ENCODE measurements around the gene MAT2A. TPM values are rescaled to one million over a fixed set of nuclear protein-coding genes. Genes with fewer than 3 reads are reported as not detected.

The MAT2A gene
- total and polyA plus RNA-seq, 9 of the 15 experiments (the other 6 are each of a cell fraction or from before 2014, with no cell fraction given) = 130 to 1,027 (median 240) TPM

- TF ChIP-seq, protein P1, sequence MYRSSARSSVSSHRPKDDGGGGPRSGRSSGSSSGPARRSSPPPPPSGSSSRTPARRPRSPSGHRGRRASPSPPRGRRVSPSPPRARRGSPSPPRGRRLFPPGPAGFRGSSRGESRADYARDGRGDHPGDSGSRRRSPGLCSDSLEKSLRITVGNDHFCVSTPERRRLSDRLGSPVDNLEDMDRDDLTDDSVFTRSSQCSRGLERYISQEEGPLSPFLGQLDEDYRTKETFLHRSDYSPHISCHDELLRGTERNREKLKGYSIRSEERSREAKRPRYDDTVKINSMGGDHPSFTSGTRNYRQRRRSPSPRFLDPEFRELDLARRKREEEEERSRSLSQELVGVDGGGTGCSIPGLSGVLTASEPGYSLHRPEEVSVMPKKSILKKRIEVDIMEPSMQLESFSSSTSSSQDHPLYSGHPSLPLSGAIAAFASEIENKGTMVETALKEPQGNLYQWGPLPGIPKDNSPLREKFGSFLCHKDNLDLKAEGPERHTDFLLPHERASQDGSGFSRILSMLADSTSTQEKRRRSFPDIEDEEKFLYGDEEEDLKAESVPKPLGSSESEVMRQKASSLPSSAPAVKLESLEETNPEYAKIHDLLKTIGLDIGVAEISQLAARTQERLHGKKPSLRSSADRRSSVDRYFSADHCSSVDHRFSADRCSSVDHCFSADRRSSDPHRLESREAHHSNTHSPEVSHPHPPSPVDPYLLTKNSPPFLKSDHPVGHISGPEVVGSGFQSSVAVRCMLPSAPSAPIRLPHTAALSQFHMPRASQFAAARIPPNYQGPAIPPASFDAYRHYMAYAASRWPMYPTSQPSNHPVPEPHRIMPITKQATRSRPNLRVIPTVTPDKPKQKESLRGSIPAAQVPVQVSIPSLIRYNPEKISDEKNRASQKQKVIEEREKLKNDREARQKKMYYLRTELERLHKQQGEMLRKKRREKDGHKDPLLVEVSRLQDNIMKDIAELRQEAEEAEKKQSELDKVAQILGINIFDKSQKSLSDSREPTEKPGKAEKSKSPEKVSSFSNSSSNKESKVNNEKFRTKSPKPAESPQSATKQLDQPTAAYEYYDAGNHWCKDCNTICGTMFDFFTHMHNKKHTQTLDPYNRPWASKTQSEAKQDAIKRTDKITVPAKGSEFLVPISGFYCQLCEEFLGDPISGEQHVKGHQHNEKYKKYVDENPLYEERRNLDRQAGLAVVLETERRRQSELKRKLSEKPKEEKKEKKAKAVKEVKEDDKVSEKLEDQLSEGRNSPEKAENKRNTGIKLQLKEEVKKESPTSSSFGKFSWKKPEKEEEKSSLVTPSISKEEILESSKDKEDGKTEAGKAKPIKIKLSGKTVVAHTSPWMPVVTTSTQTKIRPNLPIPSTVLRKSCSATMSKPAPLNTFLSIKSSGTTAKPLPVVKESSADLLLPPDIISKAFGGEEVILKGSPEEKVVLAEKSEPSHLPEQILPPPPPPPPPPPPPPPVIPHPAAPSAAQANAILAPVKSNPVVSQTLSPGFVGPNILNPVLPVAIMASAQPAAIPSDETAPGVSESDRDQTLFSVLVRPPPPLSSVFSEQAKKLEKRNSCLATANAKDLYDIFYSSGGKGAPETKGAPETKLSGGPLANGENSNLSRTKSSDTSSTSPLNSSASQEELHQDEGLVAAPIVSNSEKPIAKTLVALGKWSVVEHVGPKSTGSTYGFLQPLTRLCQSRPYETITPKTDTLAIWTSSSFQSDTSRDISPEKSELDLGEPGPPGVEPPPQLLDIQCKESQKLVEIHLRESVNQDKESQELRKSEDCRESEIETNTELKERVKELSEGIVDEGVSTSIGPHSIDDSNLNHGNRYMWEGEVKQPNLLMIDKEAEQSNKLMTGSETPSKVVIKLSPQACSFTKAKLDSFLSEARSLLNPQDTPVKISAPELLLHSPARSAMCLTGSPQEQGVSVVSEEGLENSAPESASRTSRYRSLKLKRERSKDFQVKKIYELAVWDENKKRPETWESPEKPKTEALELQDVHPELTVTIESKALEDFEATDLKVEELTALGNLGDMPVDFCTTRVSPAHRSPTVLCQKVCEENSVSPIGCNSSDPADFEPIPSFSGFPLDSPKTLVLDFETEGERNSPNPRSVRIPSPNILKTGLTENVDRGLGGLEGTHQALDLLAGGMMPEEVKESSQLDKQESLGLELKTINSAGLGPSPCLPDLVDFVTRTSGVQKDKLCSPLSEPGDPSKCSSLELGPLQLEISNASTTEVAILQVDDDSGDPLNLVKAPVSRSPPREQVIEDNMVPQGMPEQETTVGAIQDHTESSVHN (IDR thresholded peaks at IDR 0.05; ENCODE audit: borderline replicate concordance in 1 of 2, low read depth in 1 of 2) = no peak
Measured at GRCh38 chr2:85553184-85553583, 14.2 kb downstream of the MAT2A start (continued).

Data from K562 (cell line).